Stimulated activated CD8-positive, alpha-beta memory T cell treated with anti-CD3 and anti-CD28 coated beads, Interleukin-15, amount 100 ng/mL, for 24 hours (primary cell): ENCODE results near the gene LGALS16.
"Not testable (repeated sequence)": the region's sequence is repeated elsewhere in the genome, so short reads cannot be mapped to it uniquely, and the experiment has no call there.

Experiments
- DNase-seq: peaks from one replicate; pipeline ENCODE4 v3.0.0-alpha.2; 2020; ENCODE audit warnings: low read depth

LGALS16 gene

DNA sequence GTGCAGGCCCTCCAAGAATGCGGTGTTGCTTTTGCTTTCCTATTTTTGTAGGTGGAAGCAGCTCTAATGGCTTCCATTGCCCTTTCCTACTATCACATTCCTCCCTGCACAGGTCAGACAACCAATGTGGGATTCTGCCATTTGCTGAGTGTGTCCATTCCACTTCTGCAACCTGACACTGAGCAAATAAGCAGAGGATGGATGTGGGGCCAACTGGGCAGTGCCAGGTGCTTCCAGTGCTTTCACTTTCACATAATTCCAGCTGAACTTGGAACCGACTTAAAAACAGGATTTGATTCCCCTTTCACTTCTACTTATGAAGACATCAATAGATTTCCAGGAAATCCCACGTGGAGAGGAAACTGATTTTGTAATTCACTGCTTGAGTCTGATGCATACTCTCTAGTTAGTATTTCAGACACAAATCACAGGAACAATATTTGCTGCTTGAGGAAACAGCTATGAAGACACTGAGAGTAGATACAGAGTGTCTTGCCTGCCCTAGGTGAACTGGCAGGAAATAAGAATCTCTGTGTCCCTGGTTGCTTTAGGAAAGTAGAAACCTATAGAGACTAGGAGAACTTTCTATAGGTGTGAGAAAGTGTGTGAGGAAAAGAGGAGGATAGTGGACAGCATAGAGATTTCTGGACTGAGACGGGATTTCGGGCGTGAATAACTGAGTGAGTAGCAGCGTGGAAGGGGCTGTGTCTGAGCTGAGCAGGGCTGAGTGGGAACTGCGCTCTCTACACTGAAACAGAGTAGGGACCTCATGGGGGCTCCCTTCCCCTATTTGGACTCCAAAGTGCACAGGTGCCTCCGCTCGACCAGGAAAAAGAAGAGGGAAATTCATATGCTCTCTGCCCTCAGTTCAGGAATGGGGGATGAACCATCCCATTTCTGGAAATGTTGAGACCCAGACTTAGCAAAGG lies 22.5 kb downstream of the LGALS16 start:
- no peak for DNase-seq

DNA sequence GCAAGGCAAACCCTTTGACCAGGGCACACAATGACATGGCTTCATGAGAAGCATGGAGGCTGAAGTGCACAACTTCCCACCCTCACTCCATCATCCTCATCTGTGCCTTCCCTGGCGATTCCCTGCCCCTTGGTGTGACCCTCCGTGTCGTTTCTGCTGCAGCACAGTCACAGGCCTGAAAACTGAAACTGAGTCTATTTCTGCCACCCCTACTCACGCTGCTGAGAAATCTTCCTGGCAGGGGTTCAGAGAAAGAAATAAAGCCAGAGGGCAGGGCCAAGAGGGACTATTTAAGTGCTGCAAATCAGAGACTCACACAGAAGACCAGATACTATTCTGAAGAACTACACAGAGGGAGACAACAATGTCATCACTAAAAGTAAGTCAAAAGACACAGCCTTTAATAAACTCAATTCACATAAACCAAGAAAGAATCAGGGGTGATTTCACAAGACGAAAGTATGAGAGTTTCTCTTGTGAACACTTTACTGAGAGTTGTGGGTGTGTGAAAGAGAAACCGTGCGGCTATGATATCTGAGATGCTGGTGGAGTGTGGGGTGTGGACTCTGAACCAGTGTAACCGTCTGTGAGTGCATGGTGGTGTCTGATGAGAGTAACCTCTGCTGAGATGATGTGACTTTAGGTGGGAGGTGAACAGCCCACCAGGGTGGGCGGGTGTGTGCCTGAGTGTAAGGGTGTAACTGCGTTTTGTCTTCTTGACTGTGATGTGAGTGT lies 23.5 kb downstream of the LGALS16 start:
- DNase-seq, result peak; percentile 7

GRCh38 chr19:39679791-39680168 lies 24.1 kb downstream of the LGALS16 start:
- DNase-seq, result no peak

DNA sequence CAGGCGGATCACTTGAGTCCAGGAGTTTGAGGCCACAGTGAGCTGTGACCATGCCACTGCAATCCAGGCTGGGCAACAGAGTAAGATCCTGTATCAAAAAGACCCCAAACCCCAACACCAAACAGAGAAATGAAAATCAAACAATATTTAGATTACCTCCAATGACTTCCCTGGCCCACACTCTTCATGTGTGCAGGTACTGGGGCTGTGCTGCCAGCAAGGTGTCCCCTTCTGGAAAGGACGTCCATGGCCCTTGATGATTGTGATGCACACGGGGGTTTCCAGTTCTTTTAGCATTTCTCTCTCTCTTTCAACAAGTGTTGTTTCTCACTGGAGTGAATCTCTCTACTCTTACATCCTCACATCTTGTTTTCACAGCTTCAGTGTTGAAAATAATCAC lies 24.9 kb downstream of the LGALS16 start:
- DNase-seq, result no peak

DNA sequence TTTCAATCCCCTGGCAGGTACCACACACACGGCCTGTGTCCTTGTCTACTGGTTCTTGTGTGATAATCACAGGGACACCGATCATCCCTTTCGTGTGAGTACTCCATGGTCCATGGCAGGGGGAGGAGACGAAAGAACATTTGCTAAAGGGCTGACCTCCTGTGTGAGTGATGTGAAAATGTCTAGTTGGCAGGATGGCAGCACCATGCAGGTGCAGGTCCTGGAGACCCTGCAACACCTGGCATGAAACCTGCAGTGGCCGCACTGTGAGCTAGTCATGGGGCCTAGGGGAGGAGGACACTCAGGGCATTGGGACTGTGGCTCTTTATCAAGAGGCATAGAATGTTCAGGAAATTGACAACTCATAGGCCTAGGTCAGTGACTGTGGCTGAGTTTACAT lies 25.7 kb downstream of the LGALS16 start:
- DNase-seq, result no peak

- DNase-seq, result no peak
Measured at GRCh38 chr19:39684267-39684666, 28.6 kb downstream of the LGALS16 start.

GRCh38 chr19:39686739-39687138 lies 31.0 kb downstream of the LGALS16 start:
- DNase-seq, result no peak

- DNase-seq, result not testable (repeated sequence)
Measured at GRCh38 chr19:39688637-39689036, 32.9 kb downstream of the LGALS16 start.

DNA sequence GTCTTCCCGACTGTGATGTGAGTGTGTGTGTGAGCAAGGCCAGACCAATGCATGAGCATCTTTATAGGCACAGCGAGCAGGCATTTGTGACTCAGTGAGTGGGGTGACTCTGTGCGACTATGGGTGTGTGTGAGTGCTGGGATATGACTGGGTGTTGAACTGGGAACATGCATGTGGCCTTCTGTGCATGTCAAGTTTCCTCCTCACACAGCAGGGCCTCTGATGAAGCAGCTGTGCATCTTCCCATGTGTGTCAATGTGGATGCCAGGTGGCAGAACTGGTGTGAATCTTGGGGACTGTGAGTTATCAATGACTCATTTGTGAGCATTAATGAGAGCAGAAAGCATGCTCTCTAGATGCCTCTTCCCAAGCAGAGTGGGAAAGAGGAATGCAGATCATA lies 36.5 kb downstream of the LGALS16 start:
- DNase-seq, result no peak

DNA sequence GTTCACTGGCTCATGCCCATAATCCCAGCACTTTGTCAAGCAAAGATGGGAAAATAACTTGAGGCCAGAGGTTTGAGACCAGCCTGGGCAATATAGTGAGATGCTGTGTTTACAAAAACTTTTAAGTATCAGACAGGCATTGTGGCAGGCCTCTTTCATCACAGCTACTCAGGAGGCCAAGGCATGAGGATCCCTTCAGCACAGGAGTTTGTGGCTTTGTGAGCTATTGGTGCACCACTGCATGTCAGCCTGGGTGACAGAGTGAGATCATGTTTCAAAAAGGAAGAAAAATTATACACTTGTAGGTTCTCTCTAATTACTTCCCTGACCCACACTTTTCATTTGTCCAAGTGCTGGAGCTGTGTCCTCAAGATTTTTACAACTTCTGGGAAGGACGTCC lies 37.1 kb downstream of the LGALS16 start:
- DNase-seq, result no peak

GRCh38 chr19:39695759-39696158 lies 40.0 kb downstream of the LGALS16 start:
- no peak for DNase-seq

DNA sequence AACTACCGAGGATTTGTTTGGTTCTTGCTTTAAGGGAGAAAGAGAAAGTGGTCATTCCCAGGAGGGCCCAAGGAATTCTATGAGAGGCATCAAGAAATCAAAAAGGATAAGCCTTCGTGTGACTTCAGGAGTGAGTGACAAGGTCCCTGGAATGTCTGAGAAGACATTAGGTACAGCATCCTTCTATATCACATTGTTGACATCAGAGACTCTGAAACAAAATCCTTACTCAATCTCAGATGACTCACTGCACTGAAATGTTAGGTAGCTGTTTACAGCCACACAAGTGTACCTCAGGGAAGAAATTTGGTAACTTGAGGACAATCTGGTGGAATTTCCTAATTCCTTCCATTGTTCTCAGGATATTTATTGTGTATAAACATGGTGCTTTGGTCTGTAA lies 40.7 kb downstream of the LGALS16 start:
- DNase-seq, result no peak

DNA sequence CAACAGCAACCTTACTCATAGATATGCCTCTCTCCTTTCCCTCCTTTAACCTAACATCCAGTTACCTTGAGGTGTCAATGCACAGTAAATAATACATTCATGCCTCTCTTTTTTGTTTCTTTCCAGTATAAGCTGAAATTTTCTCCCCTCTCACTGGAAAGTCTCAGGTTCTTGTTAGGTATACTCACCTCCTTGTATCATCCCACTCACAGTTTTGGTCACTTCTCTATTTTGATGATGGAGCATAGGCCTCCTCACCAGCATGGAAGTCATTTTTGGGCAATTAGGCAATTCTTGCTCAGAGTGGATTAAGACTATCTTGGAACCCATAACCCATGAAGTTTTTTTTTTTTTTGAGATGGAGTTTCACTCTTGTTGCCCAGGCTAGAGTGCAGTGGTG lies 42.8 kb downstream of the LGALS16 start:
- no peak for DNase-seq

DNA sequence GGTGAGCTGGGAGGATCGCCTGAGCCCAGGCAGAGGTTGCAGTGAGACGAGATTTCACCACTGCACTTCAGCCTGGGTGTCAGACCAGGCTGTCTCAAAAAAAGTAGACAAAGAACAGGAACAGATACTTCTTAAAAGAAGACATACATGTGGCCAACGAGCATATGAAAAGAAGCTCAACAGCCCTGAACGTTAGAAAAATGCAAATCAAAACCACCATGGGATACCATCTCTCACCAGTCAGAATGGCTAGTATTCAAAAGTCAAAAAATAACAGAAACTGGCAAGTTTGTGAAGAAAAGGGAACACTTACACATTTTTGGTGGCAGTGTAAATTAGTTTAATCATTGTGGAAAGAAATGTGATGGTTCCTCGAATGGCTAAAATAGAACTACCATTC lies 45.6 kb downstream of the LGALS16 start:
- DNase-seq, result no peak

GRCh38 chr19:39704181-39705044 lies 48.7 kb downstream of the LGALS16 start, which contains the start of gene LGALS14:
Gene LGALS14, plus strand, starts transcription at chr19:39704481. Its CDS starts 48 bp downstream, at chr19:39704529.
- DNase-seq, result no peak

GRCh38 chr19:39705578-39706188 lies 50.0 kb downstream of the LGALS16 start:
- DNase-seq, result no peak

GRCh38 chr19:39708594-39708993 lies 52.9 kb downstream of the LGALS16 start:
- no peak for DNase-seq

- DNase-seq, result no peak
Measured at GRCh38 chr19:39709026-39709872, 53.5 kb downstream of the LGALS16 start.
